ENCODE results near the gene OTULIN.

GRCh38 chr5:14630671-14631070 lies 33.8 kb upstream of the OTULIN start:
- TF ChIP-seq EZH2 (IDR thresholded peaks at IDR 0.05; ENCODE audit: insufficient read depth, poor library complexity, severe bottlenecking) (no peak), EZH2phosphoT487 (IDR thresholded peaks at IDR 0.05; ENCODE audit: insufficient read depth, low read depth) (no peak)

Measured in GM23248 (cell line).